Panc1 (cell line): ENCODE measurements around the gene CAMK2A. TPM values are rescaled to one million over a fixed set of nuclear protein-coding genes. Genes with fewer than 3 reads are reported as not detected.

Experiments used
- ATAC-seq: fragments of 200-7000 bp; cut with Tn5 transposase; 2 replicates; pipeline ENCODE4 v1.9.1; 2020; ENCODE audit warnings: mild to moderate bottlenecking, moderate library complexity
- BruUV-seq: library from RNA; stranded (reverse); fragments of 400-500 nt; replicated peaks from 2 replicates; lab custom pipeline; 2021; lab: Mats Ljungman, UMichigan
- CTCF ChIA-PET: fragments of 300-600 bp; sonication (Branson Sonifier 250); formaldehyde crosslinking; loops from one replicate; lab custom pipeline; 2022; ENCODE audit warnings: antibody characterized with exemption; lab: Charles Lee
- POLR2A ChIA-PET: fragments of 300-600 bp; sonication (Branson Sonifier 250); formaldehyde crosslinking; loops from one replicate; lab custom pipeline; 2022; ENCODE audit warnings: antibody characterized with exemption; lab: Charles Lee
- DNase-seq: peaks from one replicate; pipeline ENCODE4 v3.0.0-alpha.2; 2010; ENCODE audit warnings: low read depth, low spot score
- H3K27ac ChIP-seq: 2 replicates; pipeline ENCODE4 v1.5.1; 2011; ENCODE audit warnings: mild to moderate bottlenecking, low read length, inconsistent platforms
- H3K27me3 ChIP-seq: fragments of 200-500 bp; sonication (Bioruptor generic); 2 replicates; pipeline ENCODE4 v1.6.0; 2014; ENCODE audit warnings: low read length, inconsistent platforms; ENCODE audit not compliant: control insufficient read depth, insufficient read depth
- H3K36me3 ChIP-seq: fragments of 200-500 bp; sonication (Bioruptor generic); 2 replicates; pipeline ENCODE4 v1.5.1; 2014; ENCODE audit warnings: inconsistent platforms, mild to moderate bottlenecking, low read length, moderate library complexity; ENCODE audit not compliant: control insufficient read depth, insufficient read depth
- H3K4me1 ChIP-seq: 2 replicates; pipeline ENCODE4 v1.5.1; 2011; ENCODE audit warnings: inconsistent platforms, mild to moderate bottlenecking, low read length, moderate library complexity; ENCODE audit not compliant: control insufficient read depth, insufficient read depth
- H3K4me3 ChIP-seq, 2 experiments: 2 replicates each; pipeline ENCODE4 v1.5.1; 2011 to 2012; ENCODE audit warnings: low read depth in 2 of 2, low read length in 2 of 2, mild to moderate bottlenecking in 2 of 2, inconsistent platforms in 1 of 2, moderate library complexity in 1 of 2
- H3K9me3 ChIP-seq: fragments of 200-500 bp; sonication (Bioruptor generic); 2 replicates; pipeline ENCODE4 v1.5.1; 2014; ENCODE audit warnings: low read depth, mild to moderate bottlenecking, inconsistent platforms, low read length, moderate library complexity; ENCODE audit not compliant: control insufficient read depth, insufficient read depth
- CTCF ChIP-seq: fragments of 450-650 bp; IDR thresholded peaks from 2 replicates; pipeline ENCODE4 v1.5.1; 2017; ENCODE audit warnings: mild to moderate bottlenecking
- POLR2AphosphoS5 ChIP-seq: IDR thresholded peaks from 2 replicates; pipeline ENCODE4 v1.6.1; 2012; ENCODE audit warnings: mild to moderate bottlenecking, low read depth, low read length, moderate library complexity
- REST ChIP-seq, 2 experiments: IDR thresholded peaks; 2 replicates each; pipeline ENCODE4 v1.6.1; 2011 to 2012; ENCODE audit warnings: low read depth in 2 of 2, control low read depth in 1 of 2, low read length in 1 of 2, mild to moderate bottlenecking in 1 of 2, moderate library complexity in 1 of 2; ENCODE audit not compliant: insufficient read depth in 1 of 2
- SIN3A ChIP-seq: IDR thresholded peaks from 2 replicates; pipeline ENCODE4 v1.6.1; 2012; ENCODE audit warnings: low read depth, mild to moderate bottlenecking, low read length, moderate library complexity, borderline replicate concordance; ENCODE audit not compliant: insufficient read depth
- TCF7L2 ChIP-seq: IDR thresholded peaks from 2 replicates; pipeline ENCODE4 v1.6.1; 2011; ENCODE audit warnings: mild to moderate bottlenecking, low read depth, low read length, inconsistent platforms
- in situ Hi-C: cut with HindIII; loops from 2 replicates; pipeline ENCODE4 v1.10.0; 2016; ENCODE audit warnings: low sequenced_read_pairs, low pct_unique_long_range_greater_than_20kb
- intact Hi-C: fragments of 100-400 bp; cut with micrococcal nuclease; formaldehyde crosslinking; loops from one replicate; pipeline ENCODE4 v1.10.0; 2022; ENCODE audit not compliant: unreplicated experiment
- total RNA-seq: library from RNA; stranded (reverse); gene quantifications from one replicate; pipeline ENCODE4 v1.2.1, GENCODE V29; 2021; ENCODE audit not compliant: unreplicated experiment

Gene CAMK2A
- total RNA-seq, 1 experiment from 2014 or later, result 0.51 TPM

- Histone ChIP-seq H3K4me1 (no peaks in the 10 kb centered on the region; the same call in 1 of the 2 replicates), H3K9me3 (no peaks in the 10 kb centered on the region), H3K4me3 (no peak overlapping the region), H3K36me3 (no peaks in the 10 kb centered on the region), H3K27ac (no peak overlapping the region), H3K27me3 (no peaks in the 10 kb centered on the region; the same call in 1 of the 2 replicates)
- TF ChIP-seq SIN3A (no peak), REST (IDR thresholded peaks at IDR 0.05; ENCODE audit: insufficient read depth in 1 of 2, low read depth in 2 of 2, low read length in 1 of 2) (no peak), POLR2AphosphoS5 (no peak), TCF7L2 (no peak), CTCF (no peak)
- ATAC-seq (no peak), DNase-seq (no peak)
- POLR2A ChIA-PET, result no interaction called here
- in situ Hi-C loops, result no loop called here
- no TSS peak for BruUV-seq
- CTCF ChIA-PET, result no interaction called here
- intact Hi-C loops, result no loop called here
Measured at GRCh38 chr5:150206779-150207115, 82.8 kb downstream of the CAMK2A start.

GRCh38 chr5:150206098-150206778, 83.3 kb downstream of the CAMK2A start:
- Histone ChIP-seq H3K9me3 (no peaks in the 10 kb centered on the region), H3K27ac (no peak overlapping the region), H3K4me3 (no peak overlapping the region), H3K4me1 (no peaks in the 10 kb centered on the region; the same call in 1 of the 2 replicates), H3K36me3 (no peaks in the 10 kb centered on the region), H3K27me3 (no peaks in the 10 kb centered on the region; the same call in 1 of the 2 replicates)
- no peak for TF ChIP-seq REST (IDR thresholded peaks at IDR 0.05; ENCODE audit: insufficient read depth in 1 of 2, low read depth in 2 of 2, low read length in 1 of 2)
- no peak for TF ChIP-seq SIN3A
- no peak for TF ChIP-seq TCF7L2
- BruUV-seq, result no TSS peak
- DNase-seq, result no peak
- CTCF ChIA-PET, result no interaction called here
- intact Hi-C loops (no loop called here), in situ Hi-C loops (no loop called here)
- POLR2A ChIA-PET, result interaction anchor here (0.5 to 0.6 kb wide), 2 partner anchors 60 to 106 kb away, joined by 3 read pairs; no protein-coding TSS in a partner anchor
- ATAC-seq, result no peak
